Neuronal stem cell (in vitro differentiated cells): ENCODE measurements around the gene FLT4.

Source experiments
- DNase-seq: peaks from one replicate; pipeline ENCODE4 v3.0.0-alpha.2; 2013; ENCODE audit warnings: low spot score
- H2AFZ ChIP-seq: one replicate; pipeline ENCODE4 v1.6.1; 2013; ENCODE audit warnings: mild to moderate bottlenecking, low read length, inconsistent platforms
- H2AK5ac ChIP-seq: 2 replicates; pipeline ENCODE4 v1.6.1; 2013; ENCODE audit warnings: low read depth, mild to moderate bottlenecking, inconsistent platforms, low read length, moderate library complexity, mixed read lengths
- H2BK120ac ChIP-seq: 2 replicates; pipeline ENCODE4 v1.6.1; 2013; ENCODE audit warnings: low read depth, mild to moderate bottlenecking, inconsistent platforms, low read length, moderate library complexity, mixed read lengths
- H2BK12ac ChIP-seq: one replicate; pipeline ENCODE4 v1.6.1; 2013; ENCODE audit warnings: low read length, inconsistent platforms
- H2BK15ac ChIP-seq: 2 replicates; pipeline ENCODE4 v1.6.1; 2013; ENCODE audit warnings: mild to moderate bottlenecking, low read length, inconsistent platforms, mixed read lengths
- H2BK5ac ChIP-seq: one replicate; pipeline ENCODE4 v1.6.1; 2013; ENCODE audit warnings: inconsistent platforms, mild to moderate bottlenecking, low read length, moderate library complexity
- H3K14ac ChIP-seq: one replicate; pipeline ENCODE4 v1.6.1; 2013; ENCODE audit warnings: low read length, inconsistent platforms
- H3K18ac ChIP-seq: 2 replicates; pipeline ENCODE4 v1.6.1; 2013; ENCODE audit warnings: low read length, inconsistent platforms
- H3K23ac ChIP-seq: 2 replicates; pipeline ENCODE4 v1.6.1; 2013; ENCODE audit warnings: low read depth, mild to moderate bottlenecking, mixed read lengths, low read length, inconsistent platforms; ENCODE audit not compliant: poor library complexity
- H3K27ac ChIP-seq: replicated peaks from 3 replicates; pipeline ENCODE4 v1.5.1; 2013; ENCODE audit warnings: low read length, inconsistent platforms
- H3K27me3 ChIP-seq, 3 experiments: 2 replicates each; pipeline ENCODE4 v1.6.1; 2013; ENCODE audit warnings: low read length in 3 of 3, mild to moderate bottlenecking in 2 of 3, inconsistent platforms in 1 of 3, low read depth in 1 of 3, mixed read lengths in 1 of 3, moderate library complexity in 1 of 3; ENCODE audit not compliant: control insufficient read depth in 3 of 3, insufficient read depth in 3 of 3
- H3K36me3 ChIP-seq, 2 donors: replicated peaks in 1 of 2; 2 replicates each; pipeline ENCODE4 v1.6.1; 2013; ENCODE audit warnings: low read length in 2 of 2; ENCODE audit not compliant: control insufficient read depth in 2 of 2, insufficient read depth in 2 of 2
- H3K4ac ChIP-seq: 2 replicates; pipeline ENCODE4 v1.6.1; 2013; ENCODE audit warnings: inconsistent platforms, mild to moderate bottlenecking, low read length, moderate library complexity
- H3K4me1 ChIP-seq, 2 donors: 1 replicate in 1 of 2; 2 replicates in 1 of 2; pipeline ENCODE4 v1.6.1; 2013; ENCODE audit warnings: low read length in 2 of 2, low read depth in 1 of 2; ENCODE audit not compliant: control insufficient read depth in 2 of 2, insufficient read depth in 1 of 2
- H3K4me2 ChIP-seq: one replicate; pipeline ENCODE4 v1.6.1; 2013; ENCODE audit warnings: mild to moderate bottlenecking, low read length, inconsistent platforms; ENCODE audit not compliant: insufficient read depth, poor library complexity, severe bottlenecking
- H3K4me3 ChIP-seq, 2 donors: 2 replicates each; pipeline ENCODE4 v1.5.1; 2013; ENCODE audit warnings: low read length in 2 of 2, mild to moderate bottlenecking in 2 of 2, inconsistent platforms in 1 of 2, moderate library complexity in 1 of 2
- H3K79me1 ChIP-seq: one replicate; pipeline ENCODE4 v1.6.1; 2013; ENCODE audit warnings: low read depth, mild to moderate bottlenecking, inconsistent platforms, low read length, moderate library complexity
- H3K9ac ChIP-seq: one replicate; pipeline ENCODE4 v1.6.1; 2013; ENCODE audit warnings: mild to moderate bottlenecking, low read depth, low read length, inconsistent platforms; ENCODE audit not compliant: poor library complexity
- H3K9me3 ChIP-seq, 2 donors: replicated peaks in 1 of 2; 2 replicates each; pipeline versions ENCODE3 to v1.6.1; 2013; ENCODE audit warnings: low read length in 2 of 2, mild to moderate bottlenecking in 2 of 2, inconsistent platforms in 1 of 2, low read depth in 1 of 2, mixed read lengths in 1 of 2, moderate library complexity in 1 of 2; ENCODE audit not compliant: control insufficient read depth in 2 of 2, insufficient read depth in 1 of 2
- H4K8ac ChIP-seq: one replicate; pipeline ENCODE4 v1.6.1; 2013; ENCODE audit warnings: low read depth, mild to moderate bottlenecking, inconsistent platforms, low read length, moderate library complexity
- H4K91ac ChIP-seq: one replicate; pipeline ENCODE4 v1.6.1; 2013; ENCODE audit warnings: low read length, low read depth, mild to moderate bottlenecking, inconsistent platforms; ENCODE audit not compliant: poor library complexity
- WGBS, 2 donors: extraction: QIAGEN DNeasy Blood & Tissue Kit; methylation state at CpG; one replicate each; pipeline ENCODE4 v1.1.7; 2013; ENCODE audit warnings: missing lambda C conversion rate in 2 of 2, mixed read lengths in 1 of 2; ENCODE audit not compliant: insufficient read length in 2 of 2, insufficient replicate concordance in 1 of 2; ENCODE audit errors: extremely low coverage in 2 of 2; 5-methylcytosine and 5-hydroxymethylcytosine counted together

The FLT4 gene

DNA sequence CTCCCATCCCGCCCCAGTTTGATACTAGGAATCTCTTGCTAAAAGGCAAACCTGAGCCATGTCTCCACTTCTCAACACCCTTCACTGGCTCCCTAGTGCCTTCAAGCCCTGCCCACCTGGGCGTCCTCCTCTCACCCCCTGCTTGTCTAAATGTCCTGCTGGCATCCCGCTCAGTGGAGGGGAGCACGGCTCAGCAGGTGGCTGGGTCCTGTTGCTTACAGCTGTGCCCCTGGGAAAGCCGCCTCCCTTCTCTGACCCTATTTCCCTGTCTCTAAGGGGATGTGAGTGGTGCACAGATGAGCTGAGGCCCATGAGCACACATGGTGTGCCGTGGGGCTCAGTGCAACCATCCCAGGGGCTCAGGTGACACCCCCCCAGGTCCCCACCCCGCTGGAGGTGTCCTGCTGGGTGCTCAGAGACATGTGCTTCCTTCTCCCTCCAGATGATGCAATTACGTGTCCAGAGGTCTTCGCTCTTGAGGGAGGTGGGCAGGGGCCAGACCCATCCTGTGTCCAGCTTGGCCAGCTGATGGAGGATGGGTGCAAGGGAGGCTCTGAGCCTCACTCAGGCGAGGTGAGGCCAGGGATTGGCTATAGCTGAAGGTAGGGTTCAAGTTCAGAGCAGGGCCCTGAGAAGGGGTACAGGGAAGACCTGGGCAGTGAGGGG is 24.1 kb downstream of the FLT4 start:
- H3K14ac ChIP-seq: peak overlapping the region; percentile 75

DNA sequence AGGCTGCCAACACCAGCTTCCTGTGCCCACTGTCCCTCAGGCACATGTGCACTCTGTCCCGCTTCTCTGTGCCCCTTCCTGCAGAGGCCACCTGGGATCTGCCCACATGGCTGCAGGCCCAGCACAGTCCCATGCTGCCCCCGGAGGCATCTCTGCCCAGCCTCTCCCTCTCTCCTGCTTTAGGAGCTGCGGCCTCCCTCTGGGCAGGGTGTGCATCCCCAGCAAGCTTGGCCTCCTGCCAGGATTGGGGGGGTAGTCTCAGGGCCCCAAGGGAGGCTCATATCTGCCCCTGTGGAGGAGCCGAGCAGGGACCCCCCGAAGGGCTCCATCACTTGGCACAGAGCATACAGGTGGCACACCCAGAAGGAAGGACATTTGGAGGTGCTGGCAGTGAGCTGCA is 24.8 kb downstream of the FLT4 start:
- peaks cover 0 to 38% (median 4%) of the 10 kb centered on the region in 3 experiments for H3K27me3 ChIP-seq
- no peak overlapping the region for H3K9ac ChIP-seq
- DNase-seq: no peak
- H3K4ac ChIP-seq: no peak overlapping the region
- H2AK5ac ChIP-seq: peak overlapping the region; percentile 75
- H3K23ac ChIP-seq: no peak overlapping the region
- WGBS, 2 donors: no CpG with 5 or more reads among the region's 5 CpGs
- H3K4me2 ChIP-seq: no peak overlapping the region
- no peaks in the 10 kb centered on the region for H3K79me1 ChIP-seq
- H2BK5ac ChIP-seq: no peak overlapping the region
- no peak overlapping the region for H2AFZ ChIP-seq
- H4K91ac ChIP-seq: no peak overlapping the region
- H2BK12ac ChIP-seq: no peak overlapping the region
- no peak overlapping the region for H3K18ac ChIP-seq
- H3K9me3 ChIP-seq: peaks cover 0 to 4% of the 10 kb centered on the region in 2 donors
- no peaks in the 10 kb centered on the region for H3K36me3 ChIP-seq
- H3K4me1 ChIP-seq: peaks cover 6 to 8% of the 10 kb centered on the region in 2 donors
- H4K8ac ChIP-seq: no peak overlapping the region
- no peak overlapping the region for H2BK15ac ChIP-seq
- no peak overlapping the region for H3K14ac ChIP-seq
- no peak overlapping the region for H3K27ac ChIP-seq
- H3K4me3 ChIP-seq: no peak overlapping the region
- H2BK120ac ChIP-seq: no peak overlapping the region

More for the DNA sequence above, 24.1 kb downstream of the FLT4 start:
- no CpG with 5 or more reads among the region's 10 CpGs for WGBS, 2 donors
- Histone ChIP-seq H2AFZ (no peak overlapping the region), H3K9ac (no peak overlapping the region), H3K9me3 (peaks cover 0 to 4% of the 10 kb centered on the region in 2 donors), H2AK5ac (peak overlapping the region; percentile 20), H4K91ac (peak overlapping the region; percentile 82), H3K27ac (no peak overlapping the region), H3K4ac (no peak overlapping the region), H4K8ac (no peak overlapping the region), H3K36me3 (no peaks in the 10 kb centered on the region), H2BK12ac (no peak overlapping the region), H3K27me3 (peaks cover 0 to 41% (median 2%) of the 10 kb centered on the region in 3 experiments), H3K4me3 (no peak overlapping the region), H3K18ac (no peak overlapping the region), H3K4me1 (peaks cover 6 to 8% of the 10 kb centered on the region in 2 donors), H2BK5ac (no peak overlapping the region), H3K23ac (no peak overlapping the region), H2BK120ac (no peak overlapping the region), H3K79me1 (no peaks in the 10 kb centered on the region), H3K4me2 (no peak overlapping the region), H2BK15ac (peak overlapping the region; percentile 15)
- no peak for DNase-seq

DNA sequence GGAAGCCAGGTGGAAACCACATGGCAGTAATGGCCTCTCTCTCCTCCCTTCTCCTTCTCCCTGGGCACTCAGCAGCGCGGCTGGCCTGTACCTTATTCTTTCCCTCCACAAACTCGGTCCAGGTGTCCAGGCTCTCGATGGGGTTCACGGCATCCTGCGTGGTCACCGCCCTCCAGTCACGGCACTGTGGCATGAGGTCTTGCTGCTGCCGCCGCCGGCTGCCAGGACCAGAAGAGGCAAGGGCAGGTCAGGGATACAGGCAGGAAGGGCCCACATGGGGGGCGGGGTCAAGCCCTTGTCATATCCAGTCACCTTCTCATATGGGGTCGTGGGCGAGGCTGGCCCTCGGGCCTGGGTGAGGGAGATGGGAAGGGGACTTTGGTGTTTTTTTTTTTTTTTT is 25.6 kb downstream of the FLT4 start:
- Histone ChIP-seq H3K4me1 (peaks cover 7 to 10% of the 10 kb centered on the region in 2 donors), H2BK120ac (no peak overlapping the region), H2BK5ac (peak overlapping the region; percentile 46), H4K91ac (no peak overlapping the region), H3K18ac (peak overlapping the region; percentile 71), H3K4me3 (no peak overlapping the region), H3K79me1 (no peaks in the 10 kb centered on the region), H4K8ac (no peak overlapping the region), H3K14ac (no peak overlapping the region), H3K9me3 (peaks cover 0 to 6% of the 10 kb centered on the region in 2 donors), H3K36me3 (no peaks in the 10 kb centered on the region), H3K27ac (no peak overlapping the region), H3K4me2 (no peak overlapping the region), H2AFZ (peak overlapping the region; percentile 78), H2AK5ac (no peak overlapping the region), H3K9ac (no peak overlapping the region), H3K27me3 (peaks cover 0 to 33% (median 4%) of the 10 kb centered on the region in 3 experiments), H2BK15ac (no peak overlapping the region), H3K4ac (no peak overlapping the region), H3K23ac (peak overlapping the region; percentile 73), H2BK12ac (no peak overlapping the region)
- WGBS, 2 donors: no CpG with 5 or more reads among the region's 15 CpGs
- no peak for DNase-seq

DNA sequence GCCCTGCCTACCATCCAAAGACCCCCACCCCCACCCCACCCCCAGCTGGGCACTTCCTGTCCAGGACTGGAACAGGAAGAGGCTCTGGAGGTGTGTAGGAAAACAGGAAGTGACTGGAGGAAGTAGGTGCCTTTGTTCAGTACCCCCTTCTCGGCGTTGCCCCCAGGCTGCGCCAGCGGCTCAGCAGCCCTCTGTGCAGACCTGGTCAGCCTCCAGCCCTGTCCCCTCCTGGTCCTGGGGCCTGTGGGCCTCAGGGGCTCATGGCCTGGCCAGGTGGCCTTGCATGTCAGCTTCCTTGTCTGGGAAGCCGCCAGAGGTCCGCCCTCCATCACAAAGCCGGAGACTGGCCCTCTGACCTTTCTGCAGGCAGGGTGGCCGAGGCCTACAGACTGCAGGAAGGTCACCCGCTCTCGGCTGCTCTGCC is 26.0 kb downstream of the FLT4 start:
- Histone ChIP-seq H3K27me3 (peaks cover 0 to 29% (median 4%) of the 10 kb centered on the region in 3 experiments), H2BK5ac (peak overlapping the region; percentile 46), H3K9ac (peak overlapping the region; percentile 60), H2BK120ac (no peak overlapping the region), H3K18ac (peak overlapping the region; percentile 71), H3K23ac (peak overlapping the region; percentile 73), H3K4ac (no peak overlapping the region), H3K27ac (no peak overlapping the region), H2AFZ (peak overlapping the region; percentile 78), H3K9me3 (peaks cover 0 to 6% of the 10 kb centered on the region in 2 donors), H3K4me2 (no peak overlapping the region), H2BK15ac (no peak overlapping the region), H3K36me3 (no peaks in the 10 kb centered on the region), H3K4me3 (no peak overlapping the region), H3K79me1 (no peaks in the 10 kb centered on the region), H2BK12ac (no peak overlapping the region), H4K91ac (no peak overlapping the region), H3K4me1 (peaks cover 8 to 10% of the 10 kb centered on the region in 2 donors), H4K8ac (no peak overlapping the region), H2AK5ac (no peak overlapping the region), H3K14ac (no peak overlapping the region)
- DNase-seq: no peak
- WGBS, 2 donors: no CpG with 5 or more reads among the region's 10 CpGs
